Natural killer cell (primary cell): ENCODE results near the gene RNF175. TPM values are rescaled to one million over a fixed set of nuclear protein-coding genes. Genes with fewer than 3 reads are reported as not detected.

Experiments
- ATAC-seq, 3 donors: fragments of 150-1000 bp in 2 of 3; fragments of 200-7000 bp in 1 of 3; cut with Tn5 transposase; 1 replicate in 1 of 3; 2 replicates in 2 of 3; pipeline ENCODE4 v1.10.0; 2021; ENCODE audit warnings: mild to moderate bottlenecking in 2 of 3, moderate library complexity in 2 of 3
- DNase-seq, 2 donors: peaks; one replicate each; pipeline versions ENCODE4 v3.0.0 to v3.0.0-alpha.2; 2013 to 2021; ENCODE audit warnings: mixed read lengths in 1 of 2
- H3K27ac ChIP-seq: one replicate; pipeline ENCODE4 v1.5.1; 2013; ENCODE audit warnings: mild to moderate bottlenecking, low read length
- H3K27me3 ChIP-seq: one replicate; pipeline ENCODE4 v1.6.1; 2013; ENCODE audit warnings: low read length; ENCODE audit not compliant: control insufficient read depth, insufficient read depth
- H3K36me3 ChIP-seq: one replicate; pipeline ENCODE4 v1.6.1; 2013; ENCODE audit warnings: low read length; ENCODE audit not compliant: control insufficient read depth, insufficient read depth
- H3K4me1 ChIP-seq: one replicate; pipeline ENCODE4 v1.6.1; 2013; ENCODE audit warnings: low read length; ENCODE audit not compliant: control insufficient read depth, insufficient read depth
- H3K4me3 ChIP-seq: one replicate; pipeline ENCODE4 v1.5.1; 2013; ENCODE audit warnings: low read length
- H3K9me3 ChIP-seq: one replicate; pipeline ENCODE4 v1.6.1; 2013; ENCODE audit warnings: low read length; ENCODE audit not compliant: control insufficient read depth, insufficient read depth
- H3K27ac Mint-ChIP-seq, 2 donors: one replicate each; pipeline ENCODE4 v1.8.0; 2022; ENCODE audit warnings: mild to moderate bottlenecking in 2 of 2, mixed read lengths in 2 of 2, moderate library complexity in 1 of 2
- H3K27me3 Mint-ChIP-seq, 2 donors: one replicate each; pipeline ENCODE4 v1.8.0; 2022; ENCODE audit warnings: low read depth in 2 of 2, mixed read lengths in 2 of 2
- H3K36me3 Mint-ChIP-seq: one replicate; pipeline ENCODE4 v1.8.0; 2022; ENCODE audit warnings: mixed read lengths
- H3K4me1 Mint-ChIP-seq, 2 donors: one replicate each; pipeline ENCODE4 v1.8.0; 2022; ENCODE audit warnings: mixed read lengths in 2 of 2
- H3K4me3 Mint-ChIP-seq: one replicate; pipeline ENCODE4 v1.8.0; 2022; ENCODE audit warnings: mild to moderate bottlenecking, moderate library complexity, mixed read lengths
- H3K9me3 Mint-ChIP-seq, 2 donors: one replicate each; pipeline ENCODE4 v1.8.0; 2022; ENCODE audit warnings: mixed read lengths in 2 of 2
- CTCF ChIP-seq: fragments of 200-600 bp; IDR thresholded peaks from one replicate; pipeline ENCODE4 v1.8.0; 2022; ENCODE audit warnings: antibody characterized with exemption
- WGBS: methylation state at CpG from one replicate; pipeline ENCODE4 v1.1.7; 2013; ENCODE audit warnings: missing lambda C conversion rate; ENCODE audit not compliant: insufficient coverage; 5-methylcytosine and 5-hydroxymethylcytosine counted together
- intact Hi-C: fragments of 100-400 bp; cut with micrococcal nuclease; formaldehyde crosslinking; loops from one replicate; pipeline ENCODE4 v1.14.2; 2022
- total RNA-seq, 4 donors: library from RNA; stranded (reverse); fragments of 120-200 nt in 1 of 4; gene quantifications; one replicate each; pipeline versions ENCODE4 v1.2.3 to v1.2.4, GENCODE V29; 2013 to 2022

Gene RNF175
- total RNA-seq, 3 donors from 2014 or later (not counting 1 experiment from before 2014, with no cell fraction given) = 0.07 TPM; not detected in 2

GRCh38 chr4:153784166-153784699 is 24.4 kb upstream of the RNF175 start:
- Mint-ChIP-seq H3K4me3 (no peak overlapping the region), H3K4me1 (peaks cover 0 to 9% of the 10 kb centered on the region in 2 donors), H3K27me3 (peaks cover 62 to 78% of the 10 kb centered on the region in 2 donors), H3K36me3 (no peaks in the 10 kb centered on the region), H3K27ac (no peak overlapping the region), H3K9me3 (no peaks in the 10 kb centered on the region)
- WGBS = 77% methylated on average over 3 of the region's 3 CpGs
- no peaks in the 10 kb centered on the region for H3K36me3 ChIP-seq
- intact Hi-C loops = loop anchor here (10.0 kb wide), 1 partner anchor 1591 kb away; the partner anchor contains the start of gene MAP9
- H3K9me3 ChIP-seq = no peaks in the 10 kb centered on the region
- H3K27me3 ChIP-seq = peaks cover 19% of the 10 kb centered on the region
- ATAC-seq (no peak), DNase-seq (no peak)
- no peak for TF ChIP-seq CTCF
- no peak overlapping the region for H3K4me3 ChIP-seq
- peaks cover 6% of the 10 kb centered on the region for H3K4me1 ChIP-seq
- H3K27ac ChIP-seq = no peak overlapping the region

- peaks cover 53 to 80% of the 10 kb centered on the region in 2 donors for H3K27me3 Mint-ChIP-seq
Observed at GRCh38 chr4:153782581-153782980, 22.8 kb upstream of the RNF175 start.

GRCh38 chr4:153781717-153782416 is 22.0 kb upstream of the RNF175 start:
- H3K4me1 Mint-ChIP-seq = no peaks in the 10 kb centered on the region
- no peak for ATAC-seq
- H3K36me3 Mint-ChIP-seq = no peaks in the 10 kb centered on the region
- no peaks in the 10 kb centered on the region for H3K36me3 ChIP-seq
- no peaks in the 10 kb centered on the region for H3K4me1 ChIP-seq
- no peaks in the 10 kb centered on the region for H3K9me3 Mint-ChIP-seq
- H3K27ac ChIP-seq = no peak overlapping the region
- H3K27ac Mint-ChIP-seq = no peak overlapping the region
- H3K4me3 Mint-ChIP-seq = no peak overlapping the region
- peaks cover 52 to 77% of the 10 kb centered on the region in 2 donors for H3K27me3 Mint-ChIP-seq
- no peak for TF ChIP-seq CTCF
- no peak for DNase-seq
- intact Hi-C loops = loop anchor here (10.0 kb wide), 1 partner anchor 1593 kb away; the partner anchor contains the start of gene MAP9
- 46% methylated on average over 5 of the region's 6 CpGs for WGBS
- peaks cover 12% of the 10 kb centered on the region for H3K27me3 ChIP-seq
- no peak overlapping the region for H3K4me3 ChIP-seq
- no peaks in the 10 kb centered on the region for H3K9me3 ChIP-seq

More at GRCh38 chr4:153782581-153782980, 22.8 kb upstream of the RNF175 start:
- Histone ChIP-seq H3K36me3 (no peaks in the 10 kb centered on the region), H3K4me1 (no peaks in the 10 kb centered on the region), H3K27ac (no peak overlapping the region), H3K4me3 (no peak overlapping the region), H3K9me3 (no peaks in the 10 kb centered on the region), H3K27me3 (peaks cover 12% of the 10 kb centered on the region)
- no peaks in the 10 kb centered on the region for H3K36me3 Mint-ChIP-seq
- H3K4me1 Mint-ChIP-seq = no peaks in the 10 kb centered on the region
- 100% methylated on average over 1 of the region's 1 CpG for WGBS
- no peak for TF ChIP-seq CTCF
- H3K4me3 Mint-ChIP-seq = no peak overlapping the region
- no peak for ATAC-seq
- intact Hi-C loops = loop anchor here (10.0 kb wide), 1 partner anchor 1592 kb away; the partner anchor contains the start of gene MAP9
- no peak overlapping the region for H3K27ac Mint-ChIP-seq
- DNase-seq = no peak
- no peaks in the 10 kb centered on the region for H3K9me3 Mint-ChIP-seq
